Body of pancreas (tissue), 4 donors: ENCODE data around the gene ACTR5. TPM values are rescaled to one million over a fixed set of nuclear protein-coding genes. Genes with fewer than 3 reads are reported as not detected.
A peak's percentile ranks its signal among the peaks of the same experiment; 100 is the strongest.

Experiments used
- ATAC-seq: fragments of 150-250 bp; one replicate; pipeline ENCODE4 v1.9.1; 2016
- DNase-seq, 4 donors: peaks; one replicate each; pipeline ENCODE4 v3.0.0-alpha.2; 2019
- H3K27ac ChIP-seq, 4 donors: fragments of 200-600 bp; sonication (generic); 1 replicate in 3 of 4; 2 replicates in 1 of 4; pipeline versions ENCODE4 v1.5.1 to v1.6.1; 2016 to 2019; ENCODE audit warnings: mild to moderate bottlenecking in 1 of 4, mixed read lengths in 1 of 4, moderate library complexity in 1 of 4
- H3K27me3 ChIP-seq, 2 donors: fragments of 200-600 bp; sonication (generic); one replicate each; pipeline ENCODE4 v1.6.0; 2016; ENCODE audit warnings: mild to moderate bottlenecking in 1 of 2
- H3K36me3 ChIP-seq, 2 donors: fragments of 200-600 bp; sonication (generic); replicated peaks in 1 of 2; 2 replicates each; pipeline ENCODE4 v1.5.1; 2016; ENCODE audit warnings: low read depth in 2 of 2; ENCODE audit not compliant: insufficient read depth in 1 of 2
- H3K4me1 ChIP-seq: fragments of 200-600 bp; sonication (generic); one replicate; pipeline ENCODE4 v1.6.0; 2016
- H3K4me3 ChIP-seq, 2 donors: fragments of 200-600 bp; sonication (generic); 1 replicate in 1 of 2; 2 replicates in 1 of 2; pipeline ENCODE4 v1.5.1; 2016 to 2019
- H3K9me3 ChIP-seq, 3 donors: fragments of 200-600 bp; sonication (generic); 1 replicate in 2 of 3; 2 replicates in 1 of 3; pipeline ENCODE4 v1.5.1; 2016
- POLR2A ChIP-seq, 3 donors: fragments of 450-650 bp; IDR thresholded peaks; one replicate each; pipeline ENCODE4 v1.6.1; 2016; ENCODE audit warnings: antibody characterized with exemption in 3 of 3, mild to moderate bottlenecking in 2 of 3
- WGBS, 2 donors: methylation state at CpG; one replicate each; pipeline ENCODE4 v1.1.5; 2017; 5-methylcytosine and 5-hydroxymethylcytosine counted together
- intact Hi-C: fragments of 100-400 bp; cut with DNase I; formaldehyde crosslinking; loops from one replicate; pipeline ENCODE4 v1.15.1; 2023
- total RNA-seq, 2 donors: library from RNA; depleted of rRNA; stranded (reverse); fragments of >200 nt; gene quantifications; one replicate each; pipeline ENCODE4 v1.1.0, GENCODE V29; 2016
- TF ChIP-seq, protein P1 (sequence below), 7 experiments: fragments of 450-650 bp in 4 of 7; fragments of 200-600 bp in 3 of 7; sonication (generic) in 3 of 7; IDR thresholded peaks; one replicate each; pipeline ENCODE4 v1.5.1; 2016 to 2019; ENCODE audit warnings: antibody characterized with exemption in 7 of 7

The ACTR5 gene
- total RNA-seq, 2 donors from 2014 or later, result 4.9 to 7.9 TPM

DNA sequence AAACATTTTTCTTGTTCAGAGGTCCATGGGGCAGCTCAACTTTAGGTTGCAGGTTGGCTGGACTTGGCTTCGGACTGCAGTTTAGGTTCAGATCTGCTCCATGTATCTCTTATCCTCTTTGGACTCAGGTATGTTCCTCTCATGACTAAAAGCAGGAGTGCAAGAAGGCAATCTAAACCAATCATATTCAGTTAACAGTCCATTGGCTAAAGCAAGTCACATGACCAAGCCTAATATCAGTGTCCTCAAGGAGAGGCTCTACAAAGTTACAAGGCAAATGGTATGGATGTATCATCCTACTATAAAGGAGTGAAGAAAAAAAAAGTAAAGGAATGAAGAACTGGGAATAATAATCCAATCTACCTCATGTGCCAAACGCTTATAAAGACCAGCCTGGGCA is 2.5 kb upstream of the ACTR5 start:
- H3K4me1 ChIP-seq, result peaks cover 13% of the 10 kb centered on the region
- no peak overlapping the region for H3K27ac ChIP-seq
- peaks cover 0 to 5% of the 10 kb centered on the region in 2 donors for H3K27me3 ChIP-seq
- H3K9me3 ChIP-seq, result no peaks in the 10 kb centered on the region
- TF ChIP-seq POLR2A (IDR thresholded peaks at IDR 0.05), result no peak
- TF ChIP-seq, protein P1, sequence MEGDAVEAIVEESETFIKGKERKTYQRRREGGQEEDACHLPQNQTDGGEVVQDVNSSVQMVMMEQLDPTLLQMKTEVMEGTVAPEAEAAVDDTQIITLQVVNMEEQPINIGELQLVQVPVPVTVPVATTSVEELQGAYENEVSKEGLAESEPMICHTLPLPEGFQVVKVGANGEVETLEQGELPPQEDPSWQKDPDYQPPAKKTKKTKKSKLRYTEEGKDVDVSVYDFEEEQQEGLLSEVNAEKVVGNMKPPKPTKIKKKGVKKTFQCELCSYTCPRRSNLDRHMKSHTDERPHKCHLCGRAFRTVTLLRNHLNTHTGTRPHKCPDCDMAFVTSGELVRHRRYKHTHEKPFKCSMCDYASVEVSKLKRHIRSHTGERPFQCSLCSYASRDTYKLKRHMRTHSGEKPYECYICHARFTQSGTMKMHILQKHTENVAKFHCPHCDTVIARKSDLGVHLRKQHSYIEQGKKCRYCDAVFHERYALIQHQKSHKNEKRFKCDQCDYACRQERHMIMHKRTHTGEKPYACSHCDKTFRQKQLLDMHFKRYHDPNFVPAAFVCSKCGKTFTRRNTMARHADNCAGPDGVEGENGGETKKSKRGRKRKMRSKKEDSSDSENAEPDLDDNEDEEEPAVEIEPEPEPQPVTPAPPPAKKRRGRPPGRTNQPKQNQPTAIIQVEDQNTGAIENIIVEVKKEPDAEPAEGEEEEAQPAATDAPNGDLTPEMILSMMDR (IDR thresholded peaks at IDR 0.05), result no peak
- ATAC-seq (no peak), DNase-seq (no peak)
- intact Hi-C loops, result no loop called here
- 80 to 86% methylated on average over 2 of the region's 2 CpGs for WGBS, 2 donors
- H3K4me3 ChIP-seq, result no peak overlapping the region
- H3K36me3 ChIP-seq, result no peaks in the 10 kb centered on the region

DNA sequence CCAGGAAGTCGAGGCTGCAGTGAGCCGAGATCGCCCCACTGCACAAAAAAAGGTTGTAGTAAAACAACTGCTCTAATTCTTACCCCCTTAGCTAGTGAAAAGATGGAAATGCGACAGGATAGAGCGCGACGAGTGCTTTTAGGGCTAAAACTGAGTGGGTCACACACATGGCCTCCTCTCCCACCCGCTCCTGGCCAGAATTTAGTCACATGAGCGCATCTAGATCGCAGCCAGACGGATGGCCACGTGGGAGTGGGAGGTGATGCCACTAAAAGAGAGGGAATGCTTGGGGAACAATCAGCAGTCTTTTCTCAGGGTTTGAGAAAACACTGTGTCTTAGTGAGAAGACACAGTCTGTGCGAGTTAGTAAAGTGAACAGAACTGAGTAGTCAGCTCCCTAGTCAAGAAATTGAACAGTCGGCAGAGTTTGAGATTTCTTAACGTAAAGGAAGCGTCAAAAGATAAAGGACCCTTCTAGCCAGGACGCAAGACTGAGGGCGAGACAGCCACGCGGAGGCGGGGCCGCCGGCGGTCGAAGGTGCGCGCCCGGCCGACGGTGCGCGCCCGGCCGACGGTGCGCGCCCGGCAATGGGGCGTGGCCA is 664 bp upstream of the ACTR5 start:
- peak overlapping the region; percentile 48 to 92 (median 90) for H3K27ac ChIP-seq
- H3K4me1 ChIP-seq, result peaks cover 13% of the 10 kb centered on the region
- no peak for TF ChIP-seq POLR2A (IDR thresholded peaks at IDR 0.05)
- TF ChIP-seq, protein P1 (IDR thresholded peaks at IDR 0.05), result no peak
- no peaks in the 10 kb centered on the region for H3K9me3 ChIP-seq
- H3K36me3 ChIP-seq, result no peaks in the 10 kb centered on the region
- peaks cover 0 to 5% of the 10 kb centered on the region in 2 donors for H3K27me3 ChIP-seq
- WGBS, 2 donors, result 11 to 17% methylated on average over 28 to 39 of the region's 39 CpGs
- intact Hi-C loops, result no loop called here
- DNase-seq, result peak in 1 of 4 donors; percentile 31
- H3K4me3 ChIP-seq, result no peak overlapping the region
- ATAC-seq, result no peak

DNA sequence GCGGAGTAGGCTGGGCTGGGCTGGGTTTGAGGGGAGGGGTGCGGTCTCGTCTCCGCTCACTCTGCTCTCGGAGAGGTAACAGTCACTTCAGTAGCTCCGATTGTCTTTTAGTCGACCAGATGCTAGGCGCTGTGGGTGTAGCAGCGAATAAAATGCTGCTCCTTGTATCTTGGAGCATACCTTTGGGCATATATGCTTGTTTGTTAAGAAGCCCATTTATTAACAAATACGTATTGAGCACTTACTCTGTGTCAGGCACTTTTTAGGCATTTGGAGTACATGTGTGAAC is 545 bp downstream of the ACTR5 start:
- peak overlapping the region; percentile 69 to 75 for H3K4me3 ChIP-seq
- ATAC-seq (no peak), DNase-seq (no peak)
- peak overlapping the region; percentile 88 to 92 (median 90) for H3K27ac ChIP-seq
- intact Hi-C loops, result no loop called here
- H3K4me1 ChIP-seq, result peaks cover 13% of the 10 kb centered on the region
- H3K36me3 ChIP-seq, result no peaks in the 10 kb centered on the region
- peaks cover 0 to 5% of the 10 kb centered on the region in 2 donors for H3K27me3 ChIP-seq
- no peaks in the 10 kb centered on the region for H3K9me3 ChIP-seq
- TF ChIP-seq POLR2A (IDR thresholded peaks at IDR 0.05), result no peak
- TF ChIP-seq, protein P1 (IDR thresholded peaks at IDR 0.05), result no peak
- WGBS, 2 donors, result 0% methylated on average over 9 to 10 of the region's 10 CpGs

DNA sequence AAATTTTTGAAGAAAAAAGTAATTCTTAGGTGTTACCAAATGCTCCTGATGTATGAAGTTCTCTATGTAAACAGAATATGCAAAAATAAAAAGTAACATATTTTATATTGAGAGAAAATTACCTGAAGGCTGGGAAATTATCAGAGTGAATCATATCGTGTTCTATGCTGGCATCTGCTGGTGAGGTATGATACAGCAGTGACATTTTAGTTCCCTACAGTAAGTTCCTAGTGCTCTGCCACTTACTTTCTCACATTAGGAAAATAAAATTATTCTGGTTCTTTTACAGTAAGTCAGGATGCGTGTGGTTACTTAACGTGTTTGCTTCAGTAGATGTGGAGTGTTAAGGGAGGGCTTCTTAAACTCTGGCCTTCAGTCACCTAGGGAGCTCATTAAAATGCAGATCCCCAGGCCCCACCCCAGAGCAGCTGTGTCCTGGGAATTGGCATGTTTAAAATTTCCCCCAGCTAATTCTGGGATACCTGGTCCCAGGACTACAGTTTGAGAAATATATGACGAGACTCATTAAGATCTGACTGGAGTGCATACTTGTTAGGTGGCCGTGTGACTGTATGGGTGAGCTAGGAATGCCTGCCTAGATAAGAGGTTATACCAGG is 3.2 kb downstream of the ACTR5 start:
- WGBS, 2 donors, result 45 to 46% methylated on average over 5 of the region's 5 CpGs

More for the DNA sequence above, 3.2 kb downstream of the ACTR5 start:
- Histone ChIP-seq H3K4me3 (no peak overlapping the region), H3K4me1 (peaks cover 13% of the 10 kb centered on the region), H3K27ac (no peak overlapping the region), H3K36me3 (peaks cover 5 to 12% of the 10 kb centered on the region in 2 donors), H3K27me3 (no peaks in the 10 kb centered on the region), H3K9me3 (no peaks in the 10 kb centered on the region)
- peak in 2 of 4 donors; percentile 28 for DNase-seq
- intact Hi-C loops, result loop anchor here (5.0 kb wide), 1 partner anchor 104 kb away; no protein-coding TSS in a partner anchor
- TF ChIP-seq, protein P1 (IDR thresholded peaks at IDR 0.05), result peak; percentile 26 to 71 (median 68)
- no peak for TF ChIP-seq POLR2A (IDR thresholded peaks at IDR 0.05)
- ATAC-seq, result no peak
